Liver (tissue), 3 donors: Measurements from ENCODE around the gene CARS1.

Experiments
- CTCF ChIP-seq: fragments of 150-350 bp; IDR thresholded peaks from 2 replicates; pipeline ENCODE4 v1.5.1; 2017; ENCODE audit warnings: improper control_type of control experiment, low read depth, low read length; ENCODE audit not compliant: missing input control
- HNF4G ChIP-seq: IDR thresholded peaks from 2 replicates; pipeline ENCODE4 v1.6.1; 2016; ENCODE audit warnings: antibody characterized with exemption
- RAD21 ChIP-seq, 2 donors: IDR thresholded peaks; 2 replicates each; pipeline ENCODE4 v1.6.1; 2016; ENCODE audit warnings: antibody characterized with exemption in 2 of 2, mild to moderate bottlenecking in 2 of 2
- SP1 ChIP-seq: IDR thresholded peaks from 2 replicates; pipeline ENCODE4 v1.6.1; 2018; ENCODE audit warnings: antibody characterized with exemption, mild to moderate bottlenecking
- ZBTB33 ChIP-seq: IDR thresholded peaks from 2 replicates; pipeline ENCODE4 v1.6.1; 2016; ENCODE audit warnings: antibody characterized with exemption
- donor health status: healthy.
- donor health status: healthy.

GRCh38 chr11:3104961-3105790, 48.0 kb upstream of the CARS1 start:
- TF ChIP-seq RAD21 (IDR thresholded peaks at IDR 0.05) (no peak), CTCF (no peak), ZBTB33 (no peak), HNF4G (no peak), SP1 (no peak)
